Measurements from ENCODE around the gene PVALEF.
A peak's percentile ranks its signal among the peaks of the same experiment; 100 is the strongest.

Gene PVALEF

DNA sequence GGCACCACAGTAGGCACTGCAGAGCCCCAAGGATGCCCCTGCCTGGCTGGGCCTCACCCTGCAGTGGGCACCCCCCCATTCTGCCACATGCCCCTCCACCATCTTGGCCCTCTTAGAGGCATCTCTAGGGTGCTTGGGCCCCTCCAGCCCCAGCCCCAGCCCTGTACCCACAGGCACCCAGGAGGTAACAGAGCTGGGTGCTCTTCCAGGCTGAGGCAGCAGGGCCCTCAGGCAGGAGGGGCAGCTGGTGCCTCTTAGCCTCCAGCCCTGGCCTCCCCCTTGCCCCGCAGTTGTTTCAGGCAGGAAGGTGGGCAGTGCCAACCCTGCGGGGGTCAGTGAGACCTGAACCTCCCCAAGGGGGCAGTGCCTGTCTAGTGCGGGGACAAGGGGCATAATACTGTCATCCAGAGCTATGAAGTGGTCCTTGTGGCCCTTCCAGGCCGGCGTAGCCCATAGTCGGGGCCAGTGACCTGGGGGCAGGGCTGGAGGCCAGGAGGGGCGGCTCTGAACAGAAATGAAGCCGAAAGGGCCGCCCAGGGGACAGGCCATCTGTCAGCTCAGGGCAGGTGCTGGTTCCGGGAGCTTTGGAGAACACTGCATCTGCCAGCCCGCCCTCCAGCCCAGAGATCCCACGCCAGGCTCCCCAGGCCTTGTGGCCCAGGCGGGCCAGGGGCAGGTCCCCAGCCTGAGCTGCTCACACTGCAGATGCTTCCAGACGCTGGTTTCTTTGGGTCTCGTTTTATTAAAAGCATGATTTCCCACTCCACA, 5.6 kb downstream of the PVALEF start:
- H3K14ac ChIP-seq (ENCODE audit: low read length), result no peak overlapping the region
- H2BK12ac ChIP-seq (ENCODE audit: low read length), result no peak overlapping the region
- H3K4ac ChIP-seq (ENCODE audit: low read length), result no peak overlapping the region
- no peaks in the 10 kb centered on the region for H3K27me3 ChIP-seq (ENCODE audit: control insufficient read depth in 3 of 3, insufficient read depth in 3 of 3, low read depth in 1 of 3, low read length in 3 of 3)
- no peak overlapping the region for H4K8ac ChIP-seq (ENCODE audit: low read depth, low read length)
- H3K4me2 ChIP-seq (ENCODE audit: insufficient read depth, low read length, poor library complexity, severe bottlenecking), result no peak overlapping the region
- no peak overlapping the region for H4K91ac ChIP-seq (ENCODE audit: low read depth, low read length, poor library complexity)
- peaks cover 3 to 7% of the 10 kb centered on the region in 2 donors for H3K9me3 ChIP-seq (replicated peaks in 1 of 2; ENCODE audit: control insufficient read depth in 2 of 2, insufficient read depth in 1 of 2, low read depth in 1 of 2, low read length in 2 of 2)
- no peak overlapping the region for H2BK15ac ChIP-seq (ENCODE audit: low read length)
- DNase-seq (ENCODE audit: low spot score), result no peak
- H3K27ac ChIP-seq (replicated peaks; ENCODE audit: low read length), result no peak overlapping the region
- peaks cover 4 to 5% of the 10 kb centered on the region in 2 donors for H3K4me1 ChIP-seq (ENCODE audit: control insufficient read depth in 2 of 2, insufficient read depth in 1 of 2, low read depth in 1 of 2, low read length in 2 of 2)
- no peak overlapping the region for H2AFZ ChIP-seq (ENCODE audit: low read length)
- whole genome bisulfite sequencing, 2 donors (ENCODE audit: extremely low coverage in 2 of 2, insufficient read length in 2 of 2, insufficient replicate concordance in 1 of 2), result no CpG with 5 or more reads among the region's 15 CpGs
- H2BK120ac ChIP-seq (ENCODE audit: low read depth, low read length), result no peak overlapping the region
- no peak overlapping the region for H3K4me3 ChIP-seq (ENCODE audit: low read length in 2 of 2)
- H2BK5ac ChIP-seq (ENCODE audit: low read length), result no peak overlapping the region
- no peak overlapping the region for H3K23ac ChIP-seq (ENCODE audit: low read depth, low read length, poor library complexity)
- peak overlapping the region; percentile 27 for H3K18ac ChIP-seq (ENCODE audit: low read length)
- H3K79me1 ChIP-seq (ENCODE audit: low read depth, low read length), result peaks cover 2% of the 10 kb centered on the region
- no peak overlapping the region for H2AK5ac ChIP-seq (ENCODE audit: low read depth, low read length)
- H3K36me3 ChIP-seq (replicated peaks in 1 of 2; ENCODE audit: control insufficient read depth in 2 of 2, insufficient read depth in 2 of 2, low read length in 2 of 2), result peaks cover 0 to 2% of the 10 kb centered on the region in 2 donors
- H3K9ac ChIP-seq (ENCODE audit: low read depth, low read length, poor library complexity), result no peak overlapping the region

DNA sequence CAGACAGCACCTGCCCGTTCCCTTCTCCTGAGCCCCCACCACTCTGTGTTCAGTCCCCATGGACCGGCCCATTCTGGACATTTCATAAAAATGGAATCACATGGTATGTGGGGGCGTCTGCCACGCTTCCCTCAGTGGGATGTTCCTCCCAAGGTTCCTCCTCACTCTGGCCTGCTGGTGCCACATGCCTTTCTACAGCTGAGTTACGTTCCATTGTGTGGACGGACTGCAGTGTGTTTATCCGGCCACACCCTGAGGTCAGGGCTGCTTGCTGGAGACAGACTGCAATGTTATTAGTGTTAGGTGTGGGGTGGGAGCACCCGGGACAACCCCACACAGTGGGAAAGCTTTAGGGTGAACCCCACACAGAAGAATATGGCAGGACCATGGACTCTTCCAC, 6.6 kb downstream of the PVALEF start:
- H3K4me1 ChIP-seq (ENCODE audit: control insufficient read depth in 2 of 2, insufficient read depth in 1 of 2, low read depth in 1 of 2, low read length in 2 of 2), result no peaks in the 10 kb centered on the region
- no peak overlapping the region for H2BK5ac ChIP-seq (ENCODE audit: low read length)
- peaks cover 3 to 7% of the 10 kb centered on the region in 2 donors for H3K9me3 ChIP-seq (replicated peaks in 1 of 2; ENCODE audit: control insufficient read depth in 2 of 2, insufficient read depth in 1 of 2, low read depth in 1 of 2, low read length in 2 of 2)
- no peak overlapping the region for H4K91ac ChIP-seq (ENCODE audit: low read depth, low read length, poor library complexity)
- DNase-seq (ENCODE audit: low spot score), result no peak
- H3K4me3 ChIP-seq (ENCODE audit: low read length in 2 of 2), result no peak overlapping the region
- no peak overlapping the region for H2BK120ac ChIP-seq (ENCODE audit: low read depth, low read length)
- peaks cover 2% of the 10 kb centered on the region for H3K79me1 ChIP-seq (ENCODE audit: low read depth, low read length)
- no peak overlapping the region for H3K18ac ChIP-seq (ENCODE audit: low read length)
- no peak overlapping the region for H3K4me2 ChIP-seq (ENCODE audit: insufficient read depth, low read length, poor library complexity, severe bottlenecking)
- H2AFZ ChIP-seq (ENCODE audit: low read length), result no peak overlapping the region
- H3K4ac ChIP-seq (ENCODE audit: low read length), result no peak overlapping the region
- no peak overlapping the region for H3K14ac ChIP-seq (ENCODE audit: low read length)
- no peak overlapping the region for H2BK15ac ChIP-seq (ENCODE audit: low read length)
- H4K8ac ChIP-seq (ENCODE audit: low read depth, low read length), result no peak overlapping the region
- no peak overlapping the region for H3K9ac ChIP-seq (ENCODE audit: low read depth, low read length, poor library complexity)
- WGBS, 2 donors (ENCODE audit: extremely low coverage in 2 of 2, insufficient read length in 2 of 2, insufficient replicate concordance in 1 of 2), result no CpG with 5 or more reads among the region's 8 CpGs
- no peaks in the 10 kb centered on the region for H3K27me3 ChIP-seq (ENCODE audit: control insufficient read depth in 3 of 3, insufficient read depth in 3 of 3, low read depth in 1 of 3, low read length in 3 of 3)
- no peak overlapping the region for H2BK12ac ChIP-seq (ENCODE audit: low read length)
- peaks cover 0 to 2% of the 10 kb centered on the region in 2 donors for H3K36me3 ChIP-seq (replicated peaks in 1 of 2; ENCODE audit: control insufficient read depth in 2 of 2, insufficient read depth in 2 of 2, low read length in 2 of 2)
- H3K23ac ChIP-seq (ENCODE audit: low read depth, low read length, poor library complexity), result no peak overlapping the region
- no peak overlapping the region for H3K27ac ChIP-seq (replicated peaks; ENCODE audit: low read length)
- no peak overlapping the region for H2AK5ac ChIP-seq (ENCODE audit: low read depth, low read length)

DNA sequence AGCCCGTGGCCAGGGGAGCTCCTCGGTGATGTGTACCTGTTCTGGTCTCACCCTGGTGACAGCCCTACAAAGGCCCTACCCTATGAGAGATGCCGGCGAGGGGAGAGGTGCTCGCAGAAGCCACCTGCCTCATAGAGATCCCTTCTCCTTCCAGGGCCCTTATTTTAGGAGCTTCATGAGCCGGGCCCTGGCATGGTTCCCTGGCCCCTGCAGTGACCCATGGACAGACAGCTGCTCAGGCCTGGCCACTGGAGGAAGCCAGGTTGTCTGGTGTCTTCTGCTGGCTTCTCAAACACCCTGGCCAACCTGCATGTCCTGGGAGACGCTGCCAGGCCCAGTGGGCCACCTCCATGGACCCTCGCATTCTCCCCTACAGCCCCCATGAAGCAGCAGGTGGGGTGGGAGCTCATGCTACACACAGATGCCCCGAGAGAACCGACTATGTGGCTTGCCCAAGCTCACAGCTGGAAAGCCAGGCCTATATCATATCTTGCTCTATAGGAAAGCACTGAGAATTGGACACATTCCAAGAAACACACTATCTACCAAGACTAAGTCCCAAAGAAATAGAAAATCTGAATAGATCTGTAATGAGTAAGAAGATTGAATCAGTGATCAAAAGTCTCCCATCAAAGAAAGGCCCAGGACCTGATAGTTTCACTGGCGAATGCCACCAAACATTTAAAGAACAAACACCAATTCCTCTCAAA, 7.9 kb downstream of the PVALEF start:
- Histone ChIP-seq H3K9ac (ENCODE audit: low read depth, low read length, poor library complexity) (no peak overlapping the region), H3K27me3 (ENCODE audit: control insufficient read depth in 3 of 3, insufficient read depth in 3 of 3, low read depth in 1 of 3, low read length in 3 of 3) (no peaks in the 10 kb centered on the region), H2BK120ac (ENCODE audit: low read depth, low read length) (no peak overlapping the region), H2AFZ (ENCODE audit: low read length) (no peak overlapping the region), H4K91ac (ENCODE audit: low read depth, low read length, poor library complexity) (no peak overlapping the region), H4K8ac (ENCODE audit: low read depth, low read length) (no peak overlapping the region), H3K9me3 (replicated peaks in 1 of 2; ENCODE audit: control insufficient read depth in 2 of 2, insufficient read depth in 1 of 2, low read depth in 1 of 2, low read length in 2 of 2) (peaks cover 3 to 7% of the 10 kb centered on the region in 2 donors), H3K18ac (ENCODE audit: low read length) (no peak overlapping the region), H3K79me1 (ENCODE audit: low read depth, low read length) (peaks cover 2% of the 10 kb centered on the region), H3K14ac (ENCODE audit: low read length) (no peak overlapping the region), H3K23ac (ENCODE audit: low read depth, low read length, poor library complexity) (no peak overlapping the region), H2AK5ac (ENCODE audit: low read depth, low read length) (no peak overlapping the region), H2BK5ac (ENCODE audit: low read length) (no peak overlapping the region), H2BK15ac (ENCODE audit: low read length) (no peak overlapping the region), H3K4me1 (ENCODE audit: control insufficient read depth in 2 of 2, insufficient read depth in 1 of 2, low read depth in 1 of 2, low read length in 2 of 2) (no peaks in the 10 kb centered on the region), H3K27ac (replicated peaks; ENCODE audit: low read length) (no peak overlapping the region), H3K4ac (ENCODE audit: low read length) (no peak overlapping the region), H3K4me3 (ENCODE audit: low read length in 2 of 2) (no peak overlapping the region), H2BK12ac (ENCODE audit: low read length) (no peak overlapping the region), H3K36me3 (replicated peaks in 1 of 2; ENCODE audit: control insufficient read depth in 2 of 2, insufficient read depth in 2 of 2, low read length in 2 of 2) (peaks cover 0 to 2% of the 10 kb centered on the region in 2 donors), H3K4me2 (ENCODE audit: insufficient read depth, low read length, poor library complexity, severe bottlenecking) (no peak overlapping the region)
- WGBS, 2 donors (ENCODE audit: extremely low coverage in 2 of 2, insufficient read length in 2 of 2, insufficient replicate concordance in 1 of 2), result no CpG with 5 or more reads among the region's 11 CpGs
- DNase-seq (ENCODE audit: low spot score), result no peak

DNA sequence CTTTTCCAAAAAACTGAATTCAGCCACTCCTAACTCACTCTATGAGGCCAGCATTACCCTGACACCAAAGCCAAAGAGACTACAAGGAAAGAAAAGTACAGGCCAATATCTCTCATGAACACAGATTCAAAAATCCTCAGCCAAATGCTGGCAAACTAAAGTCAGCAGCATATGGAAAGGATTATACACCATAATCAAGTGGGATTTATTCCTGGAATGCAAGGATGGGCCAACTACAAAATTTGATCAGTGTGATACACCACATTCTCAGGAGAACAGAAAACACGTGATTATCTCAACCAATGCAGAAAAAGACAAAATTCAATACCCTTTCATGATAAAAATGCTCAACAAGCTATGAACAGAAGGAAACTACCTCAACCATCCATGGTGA, 8.5 kb downstream of the PVALEF start:
- H2AK5ac ChIP-seq (ENCODE audit: low read depth, low read length), result no peak overlapping the region
- no peak overlapping the region for H2AFZ ChIP-seq (ENCODE audit: low read length)
- no peak for DNase-seq (ENCODE audit: low spot score)
- H3K4me1 ChIP-seq (ENCODE audit: control insufficient read depth in 2 of 2, insufficient read depth in 1 of 2, low read depth in 1 of 2, low read length in 2 of 2), result no peaks in the 10 kb centered on the region
- H2BK15ac ChIP-seq (ENCODE audit: low read length), result no peak overlapping the region
- no peak overlapping the region for H2BK5ac ChIP-seq (ENCODE audit: low read length)
- no peak overlapping the region for H2BK120ac ChIP-seq (ENCODE audit: low read depth, low read length)
- no peak overlapping the region for H3K4me3 ChIP-seq (ENCODE audit: low read length in 2 of 2)
- H4K91ac ChIP-seq (ENCODE audit: low read depth, low read length, poor library complexity), result no peak overlapping the region
- H3K79me1 ChIP-seq (ENCODE audit: low read depth, low read length), result peaks cover 2% of the 10 kb centered on the region
- peaks cover 0 to 2% of the 10 kb centered on the region in 2 donors for H3K36me3 ChIP-seq (replicated peaks in 1 of 2; ENCODE audit: control insufficient read depth in 2 of 2, insufficient read depth in 2 of 2, low read length in 2 of 2)
- H3K9me3 ChIP-seq (replicated peaks in 1 of 2; ENCODE audit: control insufficient read depth in 2 of 2, insufficient read depth in 1 of 2, low read depth in 1 of 2, low read length in 2 of 2), result peaks cover 3 to 7% of the 10 kb centered on the region in 2 donors
- no peak overlapping the region for H3K18ac ChIP-seq (ENCODE audit: low read length)
- H3K23ac ChIP-seq (ENCODE audit: low read depth, low read length, poor library complexity), result no peak overlapping the region
- H3K9ac ChIP-seq (ENCODE audit: low read depth, low read length, poor library complexity), result no peak overlapping the region
- no peak overlapping the region for H3K14ac ChIP-seq (ENCODE audit: low read length)
- H3K27me3 ChIP-seq (ENCODE audit: control insufficient read depth in 3 of 3, insufficient read depth in 3 of 3, low read depth in 1 of 3, low read length in 3 of 3), result no peaks in the 10 kb centered on the region
- WGBS, 2 donors (ENCODE audit: extremely low coverage in 2 of 2, insufficient read length in 2 of 2, insufficient replicate concordance in 1 of 2), result no CpG with 5 or more reads among the region's 1 CpG
- no peak overlapping the region for H4K8ac ChIP-seq (ENCODE audit: low read depth, low read length)
- no peak overlapping the region for H3K4me2 ChIP-seq (ENCODE audit: insufficient read depth, low read length, poor library complexity, severe bottlenecking)
- no peak overlapping the region for H3K4ac ChIP-seq (ENCODE audit: low read length)
- H3K27ac ChIP-seq (replicated peaks; ENCODE audit: low read length), result no peak overlapping the region
- no peak overlapping the region for H2BK12ac ChIP-seq (ENCODE audit: low read length)
